Measurements from ENCODE around the gene VAV2.

- TF ChIP-seq TCF12 (IDR thresholded peaks at IDR 0.05) (no peak), CTCF (IDR thresholded peaks at IDR 0.05) (no peak), ELF1 (IDR thresholded peaks at IDR 0.05) (no peak), NRF1 (IDR thresholded peaks at IDR 0.05; ENCODE audit: low read depth, low read length) (no peak), GABPA (IDR thresholded peaks at IDR 0.05; ENCODE audit: low read depth) (no peak), FOXM1 (IDR thresholded peaks at IDR 0.05; ENCODE audit: low read depth) (no peak)
Observed at GRCh38 chr9:133927041-133927440, 65.1 kb downstream of the VAV2 start.

Measured in SK-N-SH (cell line).